DOHH2 (cell line): ENCODE data around the gene DOCK1.

Experiments used
- H3F3A ChIP-seq: fragments of 200-600 bp; sonication (generic), shearing (Covaris generic); 2 replicates; pipeline ENCODE4 v1.6.0; 2016; ENCODE audit warnings: antibody characterized with exemption, mild to moderate bottlenecking; ENCODE audit not compliant: control insufficient read depth, insufficient read depth
- H3K27ac ChIP-seq: fragments of 200-600 bp; sonication (generic); 2 replicates; pipeline ENCODE4 v1.5.1; 2014; ENCODE audit warnings: low read depth, mild to moderate bottlenecking, low read length, moderate library complexity
- H3K27me3 ChIP-seq: fragments of 200-600 bp; sonication (generic); 2 replicates; pipeline ENCODE4 v1.6.1; 2014; ENCODE audit warnings: mild to moderate bottlenecking, low read length, mixed read lengths; ENCODE audit not compliant: control insufficient read depth
- H3K36me3 ChIP-seq: fragments of 200-600 bp; sonication (generic); 2 replicates; pipeline ENCODE4 v1.6.1; 2014; ENCODE audit warnings: mild to moderate bottlenecking, low read length, moderate library complexity, mixed read lengths; ENCODE audit not compliant: control insufficient read depth
- H3K4me1 ChIP-seq: fragments of 200-600 bp; sonication (generic); 2 replicates; pipeline ENCODE4 v1.6.1; 2014; ENCODE audit warnings: mild to moderate bottlenecking, low read length, mixed read lengths; ENCODE audit not compliant: control insufficient read depth
- H3K4me2 ChIP-seq: fragments of 200-600 bp; sonication (generic); 2 replicates; pipeline ENCODE4 v1.6.0; 2014; ENCODE audit warnings: mild to moderate bottlenecking, low read length, moderate library complexity
- H3K4me3 ChIP-seq: fragments of 200-600 bp; sonication (generic); 2 replicates; pipeline ENCODE4 v1.5.1; 2014; ENCODE audit warnings: mild to moderate bottlenecking, low read length, mixed read lengths
- H3K79me2 ChIP-seq: fragments of 200-600 bp; sonication (generic); 2 replicates; pipeline ENCODE4 v1.6.1; 2014; ENCODE audit warnings: mild to moderate bottlenecking, low read length, mixed read lengths; ENCODE audit not compliant: control insufficient read depth
- H3K9me2 ChIP-seq: fragments of 200-600 bp; sonication (generic); replicated peaks from 2 replicates; pipeline ENCODE4 v1.6.1; 2014; ENCODE audit warnings: mild to moderate bottlenecking, low read length, mixed read lengths; ENCODE audit not compliant: control insufficient read depth
- H3K9me3 ChIP-seq: fragments of 200-600 bp; sonication (generic); 2 replicates; pipeline ENCODE4 v1.6.1; 2014; ENCODE audit warnings: antibody characterized with exemption, low read length, mixed read lengths; ENCODE audit not compliant: control insufficient read depth, insufficient read depth
- H4K20me1 ChIP-seq: fragments of 200-600 bp; sonication (generic); 2 replicates; pipeline ENCODE4 v1.6.0; 2014; ENCODE audit warnings: low read depth, mild to moderate bottlenecking, antibody characterized with exemption, low read length, moderate library complexity; ENCODE audit not compliant: control insufficient read depth, insufficient read depth
- EZH2phosphoT487 ChIP-seq: fragments of 200-600 bp; sonication (generic); IDR thresholded peaks from 2 replicates; pipeline ENCODE4 v1.6.1; 2017; ENCODE audit warnings: borderline replicate concordance, mild to moderate bottlenecking, antibody characterized with exemption, low read length, moderate library complexity, mixed read lengths
- TF ChIP-seq, protein P1 (sequence below): fragments of 200-600 bp; sonication (generic); IDR thresholded peaks from one replicate; pipeline ENCODE4 v1.5.1; 2014; ENCODE audit warnings: antibody characterized with exemption, mild to moderate bottlenecking, low read depth, low read length; ENCODE audit not compliant: poor library complexity, severe bottlenecking

DOCK1 gene

GRCh38 chr10:127047878-127048238, 142.6 kb downstream of the DOCK1 start:
- Histone ChIP-seq H3K4me3 (no peak overlapping the region), H3K9me3 (no peaks in the 10 kb centered on the region; the same call in 1 of the 2 replicates), H3K4me2 (no peak overlapping the region), H4K20me1 (no peaks in the 10 kb centered on the region), H3K27ac (no peak overlapping the region), H3K79me2 (no peaks in the 10 kb centered on the region), H3K36me3 (no peaks in the 10 kb centered on the region), H3K4me1 (no peaks in the 10 kb centered on the region), H3F3A (no peaks in the 10 kb centered on the region), H3K27me3 (no peaks in the 10 kb centered on the region), H3K9me2 (no peaks in the 10 kb centered on the region)
- TF ChIP-seq, protein P1, sequence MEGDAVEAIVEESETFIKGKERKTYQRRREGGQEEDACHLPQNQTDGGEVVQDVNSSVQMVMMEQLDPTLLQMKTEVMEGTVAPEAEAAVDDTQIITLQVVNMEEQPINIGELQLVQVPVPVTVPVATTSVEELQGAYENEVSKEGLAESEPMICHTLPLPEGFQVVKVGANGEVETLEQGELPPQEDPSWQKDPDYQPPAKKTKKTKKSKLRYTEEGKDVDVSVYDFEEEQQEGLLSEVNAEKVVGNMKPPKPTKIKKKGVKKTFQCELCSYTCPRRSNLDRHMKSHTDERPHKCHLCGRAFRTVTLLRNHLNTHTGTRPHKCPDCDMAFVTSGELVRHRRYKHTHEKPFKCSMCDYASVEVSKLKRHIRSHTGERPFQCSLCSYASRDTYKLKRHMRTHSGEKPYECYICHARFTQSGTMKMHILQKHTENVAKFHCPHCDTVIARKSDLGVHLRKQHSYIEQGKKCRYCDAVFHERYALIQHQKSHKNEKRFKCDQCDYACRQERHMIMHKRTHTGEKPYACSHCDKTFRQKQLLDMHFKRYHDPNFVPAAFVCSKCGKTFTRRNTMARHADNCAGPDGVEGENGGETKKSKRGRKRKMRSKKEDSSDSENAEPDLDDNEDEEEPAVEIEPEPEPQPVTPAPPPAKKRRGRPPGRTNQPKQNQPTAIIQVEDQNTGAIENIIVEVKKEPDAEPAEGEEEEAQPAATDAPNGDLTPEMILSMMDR, result no peak
- TF ChIP-seq EZH2phosphoT487, result no peak

DNA sequence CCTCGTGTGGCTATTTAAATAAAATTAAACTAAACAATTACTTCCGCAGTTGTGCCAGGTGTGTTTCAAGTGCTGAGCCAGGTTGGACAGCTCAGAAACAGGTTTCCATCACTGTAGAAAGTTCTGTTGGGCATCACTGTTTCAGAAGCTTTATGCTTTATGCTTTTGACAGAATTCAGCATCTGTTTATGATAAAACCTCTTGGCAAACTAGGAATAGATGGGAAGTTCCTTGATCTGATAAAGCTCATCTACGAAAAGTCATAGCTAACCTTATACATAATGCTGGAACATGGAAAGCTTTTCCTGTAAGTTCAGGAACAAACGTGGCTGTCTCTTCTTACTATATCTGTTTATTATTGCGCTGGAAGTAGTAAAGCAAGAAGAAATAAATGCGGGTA, 143.4 kb downstream of the DOCK1 start:
- no peaks in the 10 kb centered on the region for H3K9me3 ChIP-seq
- no peaks in the 10 kb centered on the region for H3K79me2 ChIP-seq
- no peaks in the 10 kb centered on the region for H4K20me1 ChIP-seq
- no peak overlapping the region for H3K4me3 ChIP-seq
- H3K9me2 ChIP-seq, result no peaks in the 10 kb centered on the region
- no peak overlapping the region for H3K27ac ChIP-seq
- no peaks in the 10 kb centered on the region for H3K27me3 ChIP-seq
- H3K36me3 ChIP-seq, result no peaks in the 10 kb centered on the region
- no peak overlapping the region for H3K4me2 ChIP-seq
- no peak for TF ChIP-seq EZH2phosphoT487
- TF ChIP-seq, protein P1, result no peak
- no peaks in the 10 kb centered on the region for H3F3A ChIP-seq
- no peaks in the 10 kb centered on the region for H3K4me1 ChIP-seq

DNA sequence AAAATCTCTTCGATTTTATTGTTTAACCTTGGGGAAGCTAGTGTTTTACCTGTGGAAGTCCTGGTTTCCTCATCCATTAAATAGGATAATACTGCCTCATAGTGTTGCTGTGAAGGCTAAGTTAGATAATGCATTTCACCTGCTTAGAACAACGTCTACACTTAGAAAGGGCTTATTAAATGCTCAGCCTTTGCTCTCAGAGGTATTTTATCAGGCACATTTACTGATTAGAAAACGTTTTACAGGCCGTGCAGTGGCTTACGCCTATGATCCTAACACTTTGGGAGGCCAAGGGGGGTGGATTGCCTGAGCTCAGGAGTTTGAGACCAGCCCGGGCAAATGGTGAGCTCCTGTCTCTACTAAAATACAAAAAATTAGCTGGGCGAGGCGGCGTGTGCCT, 146.8 kb downstream of the DOCK1 start:
- TF ChIP-seq, protein P1, result no peak
- TF ChIP-seq EZH2phosphoT487, result no peak
- Histone ChIP-seq H3K9me3 (no peaks in the 10 kb centered on the region), H3K4me3 (no peak overlapping the region), H3K36me3 (no peaks in the 10 kb centered on the region), H3K4me1 (no peaks in the 10 kb centered on the region), H4K20me1 (no peaks in the 10 kb centered on the region), H3K27me3 (no peaks in the 10 kb centered on the region), H3F3A (no peaks in the 10 kb centered on the region), H3K4me2 (no peak overlapping the region), H3K79me2 (no peaks in the 10 kb centered on the region), H3K27ac (no peak overlapping the region), H3K9me2 (no peaks in the 10 kb centered on the region)

DNA sequence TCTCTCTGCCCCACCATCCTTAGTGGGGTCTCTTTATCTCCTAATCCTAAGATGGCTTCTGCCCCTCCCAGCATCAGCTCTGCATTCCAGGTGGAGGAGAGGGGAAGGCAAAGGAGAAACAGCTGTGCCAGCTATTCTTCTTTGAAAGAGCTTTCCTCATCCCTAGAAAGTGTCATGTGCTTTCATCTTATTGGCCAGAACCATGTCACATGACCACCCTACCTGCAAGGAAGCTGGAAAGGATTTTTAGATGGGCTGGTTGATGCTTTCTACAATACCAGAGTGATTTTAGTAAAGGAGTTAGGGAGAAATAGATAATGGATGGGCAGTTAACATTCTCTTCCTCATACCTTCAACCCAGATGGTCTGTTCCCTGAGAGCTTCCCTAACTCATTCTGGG, 150.0 kb downstream of the DOCK1 start:
- no peaks in the 10 kb centered on the region for H4K20me1 ChIP-seq
- H3K27ac ChIP-seq, result no peak overlapping the region
- no peaks in the 10 kb centered on the region for H3F3A ChIP-seq
- H3K27me3 ChIP-seq, result no peaks in the 10 kb centered on the region
- H3K9me3 ChIP-seq, result no peaks in the 10 kb centered on the region
- TF ChIP-seq, protein P1, result no peak
- no peak for TF ChIP-seq EZH2phosphoT487
- no peak overlapping the region for H3K4me2 ChIP-seq
- H3K4me3 ChIP-seq, result no peak overlapping the region
- no peaks in the 10 kb centered on the region for H3K36me3 ChIP-seq
- no peaks in the 10 kb centered on the region for H3K79me2 ChIP-seq
- H3K9me2 ChIP-seq, result no peaks in the 10 kb centered on the region
- no peaks in the 10 kb centered on the region for H3K4me1 ChIP-seq
